ENCODE results near the gene CAMK1D.

Gene CAMK1D

DNA sequence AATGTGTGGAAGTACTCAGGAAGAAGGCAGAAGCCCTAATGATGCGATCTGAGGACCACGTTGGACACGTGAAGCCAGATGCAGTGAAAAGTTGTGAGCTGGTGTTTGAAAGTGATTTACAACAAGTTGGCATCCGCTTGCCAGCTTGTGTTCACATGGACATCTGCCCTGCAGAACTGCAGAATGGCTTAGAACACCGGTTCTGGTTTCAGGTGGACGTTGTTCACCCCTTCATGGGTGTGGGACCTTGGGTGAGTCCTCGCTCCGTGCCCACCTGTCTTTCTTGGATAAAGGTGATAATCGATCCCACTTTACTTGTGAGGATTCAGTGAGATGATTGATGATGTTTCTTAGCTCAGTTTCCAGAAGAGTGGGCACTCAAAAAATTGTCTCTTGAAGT lies 53.8 kb downstream of the CAMK1D start:
- no peak for DNase-seq (ENCODE audit: low spot score)

DNA sequence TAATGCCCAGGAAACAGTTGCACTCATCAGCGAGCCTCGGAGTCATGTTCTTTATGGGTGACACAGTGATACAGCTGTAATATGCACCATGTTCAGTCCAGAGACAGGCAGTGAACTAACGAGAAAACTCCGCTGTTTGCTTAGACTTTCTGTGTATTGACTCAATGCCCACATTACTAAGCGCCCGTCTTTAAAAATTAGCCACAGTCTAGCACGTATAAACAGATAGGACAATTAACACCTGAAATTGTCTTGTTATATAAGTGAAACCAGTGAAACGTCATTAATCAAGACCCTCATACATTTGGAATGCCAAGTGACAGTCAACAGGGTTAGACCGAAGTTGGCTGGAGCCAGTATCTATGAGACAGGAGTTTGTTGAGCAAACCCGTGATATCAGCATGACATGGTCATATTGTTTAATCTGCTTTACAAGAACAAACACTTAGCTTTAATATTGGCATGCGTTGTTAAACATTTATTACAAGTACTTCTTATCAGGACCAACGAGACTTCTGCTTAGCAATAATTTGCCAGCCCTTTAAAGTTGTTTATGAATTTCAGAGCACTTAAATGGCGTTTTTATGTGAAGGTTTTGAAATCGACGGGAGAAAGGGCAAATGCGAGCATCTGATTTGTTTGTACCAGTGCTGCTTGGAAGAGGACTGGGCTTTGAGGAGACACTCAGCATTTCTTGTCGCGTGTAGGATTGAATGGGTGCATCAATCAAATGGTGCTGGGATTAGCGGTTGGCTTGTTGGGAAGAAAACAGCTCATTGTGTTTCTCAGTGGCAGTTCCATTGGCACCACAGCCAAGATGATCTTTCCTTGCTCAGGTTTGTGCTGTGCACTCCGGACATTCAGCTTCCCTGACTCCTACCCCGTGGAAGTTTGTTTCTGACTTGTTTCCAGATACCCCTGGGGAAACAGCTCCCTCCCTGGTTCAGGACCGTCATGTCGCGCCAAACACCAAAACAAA lies 56.3 kb downstream of the CAMK1D start:
- no peak for DNase-seq (ENCODE audit: low spot score)

DNA sequence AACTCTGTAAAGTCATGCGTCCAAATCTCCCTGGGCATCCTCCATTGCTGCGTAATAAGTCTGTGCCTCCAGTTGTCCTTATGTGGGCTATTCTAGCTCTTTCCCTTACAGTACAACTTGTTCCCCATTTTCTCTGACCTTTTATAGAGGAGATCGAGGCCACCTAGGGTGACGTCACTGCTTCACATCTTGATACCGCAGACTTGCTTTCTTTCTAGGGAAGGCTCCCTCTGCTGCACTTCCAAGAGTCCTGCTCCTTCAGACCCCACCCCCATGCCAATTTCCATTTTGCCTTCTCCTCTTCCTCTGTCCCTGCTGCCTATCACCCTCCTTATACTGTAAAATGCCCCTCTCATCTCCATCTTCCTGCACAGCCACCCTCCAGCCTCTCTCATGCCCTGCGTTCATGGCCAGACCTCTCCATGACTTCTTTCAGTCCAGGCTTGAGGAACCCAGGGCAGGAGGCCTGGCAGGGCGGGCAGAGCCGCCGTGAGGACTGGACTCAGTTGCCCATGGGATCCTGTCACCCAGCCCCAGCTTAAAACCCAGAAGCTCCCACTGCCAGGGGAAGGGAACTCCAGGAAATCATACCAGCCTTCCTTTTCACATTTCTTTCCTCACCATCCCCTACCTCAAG lies 57.5 kb downstream of the CAMK1D start:
- DNase-seq (ENCODE audit: low spot score): no peak

DNA sequence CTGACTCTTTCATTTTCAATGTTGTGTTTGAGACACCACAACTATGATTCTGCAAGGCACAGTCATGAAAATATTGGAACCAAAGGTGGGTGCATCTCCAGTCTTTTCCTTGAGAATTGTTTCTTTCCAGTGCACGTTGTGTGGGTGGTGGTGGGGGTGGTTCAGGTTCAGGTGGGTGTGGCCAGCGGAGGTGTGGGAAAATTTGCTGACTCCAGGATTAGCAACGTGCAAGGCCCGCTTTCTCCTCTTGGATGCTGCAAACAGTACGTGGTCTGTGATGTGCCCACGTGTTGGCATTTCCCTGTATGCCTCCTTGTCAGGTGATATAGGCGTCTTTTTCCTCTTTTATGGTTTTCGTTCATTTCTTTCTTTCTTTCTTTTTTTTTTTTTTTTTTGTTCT lies 59.1 kb downstream of the CAMK1D start:
- no peak for DNase-seq (ENCODE audit: low spot score)

DNA sequence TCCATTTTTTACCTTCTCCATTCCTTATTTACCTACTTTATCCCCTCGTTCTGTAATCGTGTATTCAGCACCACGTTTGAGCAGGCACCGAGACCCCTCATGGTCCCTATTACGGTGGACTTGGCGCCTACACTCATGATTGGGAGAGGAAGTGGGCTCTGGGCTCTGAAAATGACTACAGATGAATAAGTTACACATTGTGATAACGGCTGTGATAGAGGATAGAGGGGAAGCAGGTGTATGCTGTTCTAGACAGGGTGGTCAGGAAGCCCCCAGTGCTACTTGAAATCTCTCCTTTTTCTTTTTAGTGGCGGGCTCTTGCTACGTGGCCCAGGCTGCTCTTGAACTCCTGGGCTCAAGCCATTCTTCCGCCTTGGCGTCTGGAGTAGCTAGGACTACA lies 59.8 kb downstream of the CAMK1D start:
- no peak for DNase-seq (ENCODE audit: low spot score)

DNA sequence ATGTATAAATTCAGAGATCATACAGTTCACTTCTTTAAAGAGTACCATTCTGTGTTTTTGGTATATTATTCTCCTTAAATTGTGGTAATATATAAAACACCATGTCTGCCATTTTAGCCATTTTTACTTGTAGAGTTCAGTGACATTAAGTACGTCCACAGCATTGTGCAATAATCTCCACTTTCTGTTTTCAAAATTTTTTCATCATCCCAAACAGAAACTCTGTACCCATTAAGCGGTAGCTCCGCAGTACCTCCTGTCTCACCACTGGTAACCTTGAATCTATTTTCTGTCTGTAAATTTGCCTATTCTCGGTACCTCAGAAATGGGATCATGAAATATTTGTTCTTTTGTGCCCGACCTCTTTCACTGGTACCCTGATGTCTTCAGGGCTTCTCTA lies 60.3 kb downstream of the CAMK1D start:
- no peak for DNase-seq (ENCODE audit: low spot score)

DNA sequence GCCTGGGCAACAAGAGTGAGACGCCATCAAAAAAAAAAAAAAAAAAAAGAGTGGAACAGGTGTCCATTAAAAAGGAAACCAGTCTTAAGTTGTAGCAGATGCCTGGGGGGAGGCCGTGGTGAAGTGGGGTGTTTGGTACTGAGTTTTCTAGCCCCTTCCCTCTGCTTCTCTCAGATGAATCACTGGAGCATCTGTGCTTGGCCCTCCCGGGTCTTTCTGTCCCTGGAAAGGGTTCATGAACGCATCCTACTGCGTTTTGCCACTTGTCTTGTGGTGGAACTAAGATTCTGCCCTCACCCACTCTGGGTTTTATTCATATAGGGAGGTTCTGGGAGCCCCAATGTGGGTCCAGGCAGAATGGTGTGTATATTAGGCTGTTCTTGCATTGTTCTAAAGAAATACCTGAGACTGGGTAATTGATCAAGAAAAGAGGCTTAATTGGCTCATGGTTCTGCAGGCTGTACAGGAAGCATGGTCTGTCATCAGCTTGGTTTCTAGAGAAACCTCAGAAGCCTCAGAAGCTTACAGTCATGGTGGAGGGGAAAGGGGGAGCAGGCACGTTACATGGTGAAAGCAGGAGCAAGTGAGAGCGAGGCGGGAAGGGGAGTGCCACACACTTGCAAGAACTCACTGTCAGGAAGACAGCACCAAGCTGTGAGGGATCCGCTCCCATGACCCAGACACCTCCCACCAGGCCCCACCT lies 63.5 kb downstream of the CAMK1D start:
- DNase-seq (ENCODE audit: low spot score): no peak

DNA sequence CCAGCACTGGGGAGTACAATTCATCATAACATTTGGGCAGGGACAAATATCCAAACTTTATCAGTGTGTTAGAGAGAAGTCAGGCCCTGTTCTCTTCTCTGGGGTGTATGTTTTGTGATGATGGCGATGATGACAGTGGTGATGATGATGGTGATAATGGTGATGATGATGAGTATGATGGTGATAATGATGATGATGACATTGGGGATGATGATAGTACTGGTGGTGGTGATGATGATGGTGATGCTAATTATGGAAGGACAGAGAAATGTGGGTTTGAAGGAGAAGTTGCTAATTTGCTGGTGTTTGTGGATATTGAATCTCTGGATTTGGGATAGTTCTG lies 64.0 kb downstream of the CAMK1D start:
- no peak for DNase-seq (ENCODE audit: low spot score)

DNA sequence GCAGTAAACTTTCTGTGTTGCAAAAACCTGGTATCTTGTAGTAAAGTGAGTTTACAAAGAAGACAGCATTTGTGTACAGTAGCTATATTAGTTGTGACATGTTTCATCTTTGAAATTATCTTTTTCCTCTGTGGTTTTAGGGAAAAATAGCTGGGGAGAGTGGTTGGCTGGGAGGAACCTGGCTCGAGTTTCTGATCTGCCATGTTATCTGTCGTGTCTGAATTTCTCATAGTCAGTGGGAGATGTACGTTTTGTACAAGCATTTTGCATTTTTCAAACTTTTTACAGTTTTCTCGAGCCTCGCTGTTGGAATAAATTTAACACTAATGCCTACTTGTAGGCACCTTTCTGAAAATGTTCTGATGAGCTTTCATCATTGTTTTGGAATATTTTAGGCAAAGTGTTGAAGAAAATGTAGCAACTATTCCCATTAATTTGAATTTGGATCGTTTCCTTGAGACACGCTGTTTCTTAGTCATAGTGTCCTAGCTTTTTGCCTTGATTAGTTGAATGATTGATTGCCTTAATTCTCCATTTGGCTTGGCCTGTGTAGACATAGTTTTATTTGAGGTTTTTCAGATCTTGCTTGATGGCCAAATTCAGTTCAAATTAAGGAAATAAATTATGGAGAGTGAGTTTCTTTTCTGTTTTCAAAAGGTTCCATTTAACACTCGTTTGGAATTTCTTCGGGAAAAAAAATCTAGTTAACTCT lies 65.1 kb downstream of the CAMK1D start:
- no peak for DNase-seq (ENCODE audit: low spot score)

DNA sequence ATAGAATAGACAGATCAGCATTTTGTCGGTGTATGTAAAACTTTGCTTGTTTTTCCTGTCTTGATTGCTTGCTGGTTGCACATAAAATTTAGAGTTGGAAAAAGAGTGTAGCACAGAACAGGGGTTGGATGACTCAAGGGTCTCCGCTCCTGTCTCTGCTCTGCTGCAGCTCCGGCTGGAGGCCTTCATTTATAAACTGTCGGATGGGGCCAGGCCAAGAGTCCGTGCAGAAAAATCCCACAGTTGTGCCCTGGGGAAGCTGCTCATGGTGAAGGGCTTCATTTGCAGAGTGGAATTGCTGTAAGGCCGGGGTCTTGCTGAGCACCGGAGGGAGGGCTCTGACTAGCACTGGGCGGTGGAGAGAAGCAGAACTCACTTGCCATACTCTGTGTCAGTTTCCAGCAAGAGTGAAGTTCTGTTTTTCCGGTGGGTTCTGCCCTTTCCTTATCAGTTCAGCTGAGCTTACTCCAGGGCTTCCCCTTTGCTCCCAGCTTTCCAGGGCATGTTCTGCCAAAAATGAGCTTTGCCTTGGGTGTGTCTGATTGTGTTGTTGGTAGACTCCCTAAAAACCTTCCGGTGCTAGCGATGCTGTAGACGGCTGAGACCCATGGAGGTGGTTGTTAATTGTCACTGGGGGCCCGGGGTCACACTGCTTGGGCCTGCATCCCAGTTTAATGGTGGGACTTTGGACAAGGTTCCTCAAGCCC lies 67.2 kb downstream of the CAMK1D start:
- DNase-seq (ENCODE audit: low spot score): no peak

DNA sequence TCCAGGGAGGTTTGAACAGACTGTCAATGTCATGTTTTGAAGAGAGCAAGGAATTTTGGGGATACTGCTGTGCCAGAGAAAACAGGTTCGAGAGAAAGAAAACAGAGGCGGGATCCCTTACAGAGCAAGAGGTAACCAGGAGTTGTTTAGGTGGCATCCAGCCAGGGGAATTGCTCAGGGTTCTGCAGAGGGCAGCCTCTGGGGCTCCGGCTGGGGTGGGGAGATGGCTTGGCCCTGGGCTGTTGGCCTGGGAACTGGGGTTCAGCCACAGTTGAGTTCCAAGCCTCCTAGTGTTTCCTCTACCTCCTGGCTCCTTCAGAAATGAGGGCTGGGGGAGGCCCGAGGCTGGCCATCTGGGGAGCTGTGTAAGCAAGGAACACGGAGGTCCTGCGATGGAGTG lies 68.0 kb downstream of the CAMK1D start:
- no peak for DNase-seq (ENCODE audit: low spot score)

DNA sequence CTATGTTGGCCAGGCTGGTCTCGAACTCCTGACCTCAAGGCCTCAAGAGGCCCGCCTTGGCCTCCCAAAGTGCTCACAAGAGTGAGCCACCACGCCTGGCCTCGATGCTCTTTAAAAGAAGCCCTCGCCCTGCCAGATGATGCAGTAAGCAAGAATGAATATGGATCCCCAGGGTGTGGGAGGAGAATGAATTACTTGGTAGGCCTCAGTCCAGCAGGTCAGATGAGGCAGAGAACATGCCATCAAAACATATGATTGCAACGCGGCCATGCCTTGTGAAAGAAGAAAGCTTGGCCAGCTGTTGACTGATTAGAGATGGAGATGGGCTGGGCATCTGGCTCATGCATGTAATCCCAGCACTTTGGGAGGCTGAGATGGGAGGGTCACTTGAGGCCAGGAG lies 68.7 kb downstream of the CAMK1D start:
- no peak for DNase-seq (ENCODE audit: low spot score)

DNA sequence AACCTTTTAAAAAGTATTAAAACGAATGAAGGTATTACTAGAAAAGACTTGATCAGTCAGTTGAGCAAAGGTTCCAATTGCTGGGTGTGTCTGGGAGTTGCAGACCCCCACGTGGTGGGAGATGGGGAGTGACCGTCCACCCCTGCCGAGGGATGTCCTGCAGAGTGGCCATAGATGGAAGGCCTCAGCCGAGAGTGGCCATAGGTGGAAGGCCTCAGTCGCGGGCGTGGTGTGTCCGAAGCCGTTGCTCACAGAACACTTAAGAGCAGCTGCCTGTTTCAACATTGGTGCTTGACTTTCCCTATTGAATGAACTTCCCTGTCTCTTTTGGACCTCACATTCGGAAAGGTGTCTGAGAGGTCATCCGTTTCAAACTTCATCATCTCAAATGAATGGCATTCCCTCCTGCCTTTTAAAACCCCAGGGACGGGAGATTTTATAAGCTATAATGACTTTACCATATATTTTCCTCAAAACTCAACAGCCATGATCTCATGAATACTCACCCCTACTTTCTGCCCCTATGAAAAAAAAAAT lies 69.4 kb downstream of the CAMK1D start:
- DNase-seq (ENCODE audit: low spot score): no peak

DNA sequence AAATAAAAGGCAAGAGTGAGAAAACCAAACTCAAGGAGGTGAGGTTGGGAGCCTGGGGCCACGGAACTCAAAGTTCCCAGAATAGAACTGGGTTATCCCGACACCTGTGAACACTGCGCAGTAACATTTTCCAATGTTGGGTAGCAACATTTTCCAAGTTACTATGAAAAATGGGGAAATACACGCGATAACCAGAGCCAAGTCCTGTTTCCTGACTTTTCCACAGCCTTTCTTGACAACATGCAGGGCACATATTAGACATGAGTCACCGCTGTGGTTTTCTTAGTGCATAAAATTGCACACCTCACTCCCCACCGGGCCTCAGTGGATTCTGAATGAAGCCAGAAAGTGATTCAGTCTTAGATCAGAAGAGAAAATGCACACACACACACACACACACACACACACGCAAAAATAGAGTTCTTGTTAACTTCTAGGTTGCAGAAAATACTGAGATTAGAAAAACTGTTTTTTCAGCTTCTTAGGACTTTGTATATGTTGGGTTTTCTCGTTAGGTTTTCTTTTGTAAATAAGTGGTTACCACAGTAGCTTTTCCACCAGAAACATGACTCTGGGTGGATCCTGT lies 70.0 kb downstream of the CAMK1D start:
- peak; percentile 10 for DNase-seq (ENCODE audit: low spot score)

DNA sequence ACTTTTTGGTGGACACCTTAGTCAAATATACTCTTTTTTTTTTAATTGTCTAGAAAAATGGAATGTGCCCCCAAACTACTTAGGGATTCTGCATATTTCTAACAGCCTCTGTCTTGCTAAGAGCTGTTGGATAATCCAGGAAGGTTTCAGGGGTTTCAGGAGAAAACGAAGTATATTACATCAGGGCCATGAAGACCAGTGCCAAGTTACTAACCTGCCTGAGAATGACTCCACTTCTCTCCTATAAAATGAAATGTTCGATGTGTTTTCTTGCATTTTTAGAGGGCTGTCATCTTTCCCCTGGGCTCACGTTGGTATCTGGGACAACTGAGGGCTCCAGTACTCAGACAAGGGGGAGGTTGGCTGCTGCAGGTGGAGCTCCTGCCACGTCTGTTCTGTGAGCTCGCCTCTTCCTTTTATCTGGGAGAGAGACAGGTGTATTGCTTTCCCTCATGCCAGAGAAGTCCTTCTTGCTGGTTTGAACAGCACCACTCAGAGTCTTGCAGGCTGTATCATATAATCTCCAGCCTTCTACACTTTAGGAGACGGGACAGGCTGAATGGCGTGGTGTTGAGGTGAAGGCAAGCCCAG lies 71.3 kb downstream of the CAMK1D start:
- no peak for DNase-seq (ENCODE audit: low spot score)

DNA sequence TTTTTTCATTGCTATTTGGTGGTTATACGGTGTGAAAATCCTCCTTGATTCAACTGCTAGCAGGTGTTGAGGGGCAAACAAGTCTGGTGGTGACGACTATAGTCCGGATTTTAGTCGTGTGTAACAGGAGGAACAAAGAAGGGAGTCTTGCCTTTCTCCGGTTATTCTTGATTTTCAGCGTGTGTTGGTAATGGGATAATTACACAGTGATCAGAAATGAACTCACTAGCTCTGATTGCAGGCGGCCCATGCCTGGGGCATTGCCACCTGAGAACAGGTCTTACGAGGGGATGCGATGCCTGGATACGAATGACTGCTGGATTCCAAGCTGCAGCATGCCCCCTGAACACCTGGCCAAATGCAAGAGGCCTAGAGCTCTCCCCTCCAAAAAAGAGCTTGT lies 72.8 kb downstream of the CAMK1D start:
- no peak for DNase-seq (ENCODE audit: low spot score)

DNA sequence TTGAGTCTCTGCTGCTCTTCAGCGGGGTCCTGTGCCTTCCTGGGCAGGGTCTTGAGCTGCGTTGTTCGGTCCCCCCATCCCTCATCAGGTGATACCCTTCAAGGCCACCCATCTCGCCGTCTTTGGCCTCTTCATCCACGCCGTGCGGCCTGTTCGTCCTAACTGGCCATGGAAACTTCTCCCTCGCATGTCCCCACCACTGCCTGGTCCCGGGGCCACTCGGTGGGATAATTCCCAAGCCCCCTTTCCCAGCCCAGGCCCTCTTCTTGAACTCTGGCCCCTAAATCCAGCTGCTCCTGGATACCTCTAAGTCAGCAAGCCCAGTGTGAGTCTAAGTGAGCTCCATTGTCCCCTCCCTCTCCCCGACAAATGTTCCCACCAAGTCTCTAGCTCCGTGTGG lies 74.5 kb downstream of the CAMK1D start:
- DNase-seq (ENCODE audit: low spot score): no peak

DNA sequence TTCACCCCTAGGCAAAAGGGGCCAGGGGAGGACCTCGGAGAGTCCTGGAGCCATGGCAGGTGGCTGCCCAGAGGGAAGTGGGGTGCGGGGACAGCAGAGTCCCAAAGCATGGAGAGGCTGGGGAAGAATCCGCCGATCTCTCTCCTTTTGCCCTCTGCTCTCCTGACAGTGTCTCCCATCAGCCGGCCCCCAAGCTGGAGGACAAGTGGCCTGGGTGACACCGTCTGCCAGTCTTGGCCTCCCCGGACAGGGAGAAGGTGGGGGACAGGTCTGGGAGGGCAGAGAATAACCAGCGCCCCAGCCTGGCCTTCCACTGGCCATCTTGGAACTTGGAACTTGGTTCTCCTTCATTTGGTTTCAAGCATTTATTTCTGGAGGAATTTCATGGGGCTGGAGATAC lies 77.9 kb downstream of the CAMK1D start:
- no peak for DNase-seq (ENCODE audit: low spot score)

DNA sequence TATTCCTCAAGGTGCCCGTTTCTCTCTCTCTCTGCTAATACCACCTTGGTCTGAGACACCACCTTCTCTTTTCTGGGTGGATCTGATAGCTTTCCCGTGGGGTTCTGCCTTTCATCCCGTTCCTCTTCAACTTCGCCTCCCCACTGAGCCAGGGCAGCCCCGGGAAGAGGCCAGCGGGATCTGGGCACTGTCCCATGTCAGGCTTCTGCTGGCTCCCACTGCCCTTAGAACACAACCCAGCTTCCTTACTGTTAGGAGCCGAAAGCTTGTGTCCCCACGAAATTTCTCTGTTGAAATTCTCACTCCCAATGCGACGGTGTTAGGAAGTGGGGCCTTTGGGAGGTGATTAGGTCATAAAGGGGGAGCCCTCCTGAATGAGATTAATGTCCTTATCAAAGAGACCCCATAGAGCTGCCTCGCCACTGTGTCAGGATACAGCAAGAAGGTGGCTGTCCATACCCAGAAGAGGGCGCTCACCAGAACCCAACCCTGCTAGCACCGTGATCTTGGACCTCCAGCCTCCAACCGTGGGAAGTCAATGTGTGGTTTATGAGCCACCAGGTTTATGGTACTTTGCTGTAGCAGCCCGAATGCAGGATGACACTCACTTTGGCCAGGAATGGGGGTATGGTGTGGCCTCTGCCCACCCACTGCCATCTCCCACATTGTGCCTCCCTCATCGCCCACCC lies 79.2 kb downstream of the CAMK1D start:
- DNase-seq (ENCODE audit: low spot score): no peak

DNA sequence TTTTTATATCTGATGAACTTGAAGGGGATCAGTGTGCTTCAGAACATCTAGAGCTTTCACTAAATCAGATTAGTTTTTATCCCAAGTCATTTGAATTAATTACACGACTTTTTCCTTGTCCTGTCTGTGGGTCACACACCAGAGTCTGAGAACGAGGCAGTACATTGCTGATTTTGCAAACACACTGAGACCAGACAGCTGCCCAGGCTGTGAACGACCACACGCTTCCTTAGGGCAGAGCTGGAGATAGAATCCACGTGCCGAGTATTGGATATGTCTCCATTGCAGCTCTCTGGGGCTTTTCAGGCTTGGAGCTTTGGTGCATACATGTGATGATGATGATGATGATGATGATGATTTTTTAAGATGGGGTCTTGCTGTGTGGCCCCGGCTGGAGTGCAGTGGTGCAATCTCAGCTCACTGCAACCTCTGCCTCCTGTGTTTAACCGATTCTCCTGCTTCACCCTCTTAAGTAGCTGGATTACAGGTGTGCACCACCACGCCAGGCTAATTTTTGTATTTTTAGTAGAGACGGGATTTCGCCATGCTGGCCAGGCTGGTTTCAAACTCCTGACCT lies 81.1 kb downstream of the CAMK1D start:
- no peak for DNase-seq (ENCODE audit: low spot score)
